Measurements from ENCODE around the gene PSMB11.
A peak's percentile ranks its signal among the peaks of the same experiment; 100 is the strongest.

The PSMB11 gene

DNA sequence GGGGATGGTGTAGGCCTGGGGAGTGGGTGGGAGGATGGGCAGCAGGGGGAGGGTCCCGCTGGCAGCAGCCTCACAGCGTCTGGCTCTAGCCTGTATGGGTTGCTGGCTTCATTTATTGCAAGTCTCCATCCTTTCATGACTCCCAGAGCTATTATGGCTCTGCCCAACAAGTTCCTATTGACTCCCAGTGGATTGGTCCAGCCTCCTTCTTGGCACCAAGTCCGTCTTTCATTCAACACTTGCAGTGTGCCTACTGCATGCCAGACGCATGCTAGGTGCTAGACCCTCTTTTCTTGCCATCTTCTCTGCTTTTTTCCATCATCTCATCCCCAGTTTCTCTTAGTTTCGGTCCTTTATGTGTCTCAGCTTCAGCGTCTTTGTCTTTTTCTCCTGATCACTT is 1.1 kb downstream of the PSMB11 start:
- no peak for TF ChIP-seq SIN3A (IDR thresholded peaks at IDR 0.05; ENCODE audit: borderline replicate concordance, insufficient read depth, low read length)

DNA sequence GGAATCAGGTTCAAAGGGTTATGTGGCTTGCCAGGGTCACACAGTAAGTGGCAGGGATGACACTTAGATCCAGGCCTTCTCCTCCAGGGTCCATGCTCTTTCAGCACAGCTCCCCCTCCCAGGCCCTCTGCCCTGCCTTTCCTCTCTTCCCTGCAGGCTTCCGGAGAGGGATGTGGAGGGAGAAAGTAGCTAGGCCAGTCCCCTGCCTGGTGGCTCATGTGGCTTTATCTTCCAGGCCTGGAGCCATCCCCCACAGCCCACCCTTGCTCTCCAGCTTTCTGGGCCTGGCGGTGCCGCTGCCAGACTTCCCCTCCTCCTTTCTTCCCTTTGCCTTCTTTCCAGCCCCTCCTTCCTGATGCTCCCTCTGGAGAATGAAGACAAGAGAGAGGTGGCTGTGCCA is 1.7 kb downstream of the PSMB11 start:
- TF ChIP-seq POLR2AphosphoS5 (IDR thresholded peaks at IDR 0.05; ENCODE audit: low read depth, low read length) (no peak), TAF1 (IDR thresholded peaks at IDR 0.05; ENCODE audit: borderline replicate concordance, insufficient read depth, low read length) (no peak), FOXP2 (optimal IDR thresholded peaks at IDR 0.05; ENCODE audit: borderline replicate concordance, extremely low read depth, extremely low read length, insufficient read depth) (no peak), SIN3A (IDR thresholded peaks at IDR 0.05; ENCODE audit: borderline replicate concordance, insufficient read depth, low read length) (no peak)
- TF ChIP-seq, protein P1, sequence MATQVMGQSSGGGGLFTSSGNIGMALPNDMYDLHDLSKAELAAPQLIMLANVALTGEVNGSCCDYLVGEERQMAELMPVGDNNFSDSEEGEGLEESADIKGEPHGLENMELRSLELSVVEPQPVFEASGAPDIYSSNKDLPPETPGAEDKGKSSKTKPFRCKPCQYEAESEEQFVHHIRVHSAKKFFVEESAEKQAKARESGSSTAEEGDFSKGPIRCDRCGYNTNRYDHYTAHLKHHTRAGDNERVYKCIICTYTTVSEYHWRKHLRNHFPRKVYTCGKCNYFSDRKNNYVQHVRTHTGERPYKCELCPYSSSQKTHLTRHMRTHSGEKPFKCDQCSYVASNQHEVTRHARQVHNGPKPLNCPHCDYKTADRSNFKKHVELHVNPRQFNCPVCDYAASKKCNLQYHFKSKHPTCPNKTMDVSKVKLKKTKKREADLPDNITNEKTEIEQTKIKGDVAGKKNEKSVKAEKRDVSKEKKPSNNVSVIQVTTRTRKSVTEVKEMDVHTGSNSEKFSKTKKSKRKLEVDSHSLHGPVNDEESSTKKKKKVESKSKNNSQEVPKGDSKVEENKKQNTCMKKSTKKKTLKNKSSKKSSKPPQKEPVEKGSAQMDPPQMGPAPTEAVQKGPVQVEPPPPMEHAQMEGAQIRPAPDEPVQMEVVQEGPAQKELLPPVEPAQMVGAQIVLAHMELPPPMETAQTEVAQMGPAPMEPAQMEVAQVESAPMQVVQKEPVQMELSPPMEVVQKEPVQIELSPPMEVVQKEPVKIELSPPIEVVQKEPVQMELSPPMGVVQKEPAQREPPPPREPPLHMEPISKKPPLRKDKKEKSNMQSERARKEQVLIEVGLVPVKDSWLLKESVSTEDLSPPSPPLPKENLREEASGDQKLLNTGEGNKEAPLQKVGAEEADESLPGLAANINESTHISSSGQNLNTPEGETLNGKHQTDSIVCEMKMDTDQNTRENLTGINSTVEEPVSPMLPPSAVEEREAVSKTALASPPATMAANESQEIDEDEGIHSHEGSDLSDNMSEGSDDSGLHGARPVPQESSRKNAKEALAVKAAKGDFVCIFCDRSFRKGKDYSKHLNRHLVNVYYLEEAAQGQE (IDR thresholded peaks at IDR 0.05; ENCODE audit: insufficient read depth in 1 of 2, low read depth in 2 of 2, low read length in 2 of 2): no peak

GRCh38 chr14:23044840-23045239 is 2.8 kb downstream of the PSMB11 start:
- TF ChIP-seq, protein P1 (IDR thresholded peaks at IDR 0.05; ENCODE audit: insufficient read depth in 1 of 2, low read depth in 2 of 2, low read length in 2 of 2): no peak
- TF ChIP-seq SIN3A (IDR thresholded peaks at IDR 0.05; ENCODE audit: borderline replicate concordance, insufficient read depth, low read length): no peak
- TF ChIP-seq TAF1 (IDR thresholded peaks at IDR 0.05; ENCODE audit: borderline replicate concordance, insufficient read depth, low read length): no peak
- no peak for TF ChIP-seq POLR2AphosphoS5 (IDR thresholded peaks at IDR 0.05; ENCODE audit: low read depth, low read length)

- no peak for TF ChIP-seq POLR2AphosphoS5 (IDR thresholded peaks at IDR 0.05; ENCODE audit: low read depth, low read length)
- TF ChIP-seq, protein P1 (IDR thresholded peaks at IDR 0.05; ENCODE audit: insufficient read depth in 1 of 2, low read depth in 2 of 2, low read length in 2 of 2): no peak
- TF ChIP-seq FOXP2 (optimal IDR thresholded peaks at IDR 0.05; ENCODE audit: borderline replicate concordance, extremely low read depth, extremely low read length, insufficient read depth): no peak
These were observed 3.7 kb downstream of the PSMB11 start for GRCh38 chr14:23045419-23046357.

DNA sequence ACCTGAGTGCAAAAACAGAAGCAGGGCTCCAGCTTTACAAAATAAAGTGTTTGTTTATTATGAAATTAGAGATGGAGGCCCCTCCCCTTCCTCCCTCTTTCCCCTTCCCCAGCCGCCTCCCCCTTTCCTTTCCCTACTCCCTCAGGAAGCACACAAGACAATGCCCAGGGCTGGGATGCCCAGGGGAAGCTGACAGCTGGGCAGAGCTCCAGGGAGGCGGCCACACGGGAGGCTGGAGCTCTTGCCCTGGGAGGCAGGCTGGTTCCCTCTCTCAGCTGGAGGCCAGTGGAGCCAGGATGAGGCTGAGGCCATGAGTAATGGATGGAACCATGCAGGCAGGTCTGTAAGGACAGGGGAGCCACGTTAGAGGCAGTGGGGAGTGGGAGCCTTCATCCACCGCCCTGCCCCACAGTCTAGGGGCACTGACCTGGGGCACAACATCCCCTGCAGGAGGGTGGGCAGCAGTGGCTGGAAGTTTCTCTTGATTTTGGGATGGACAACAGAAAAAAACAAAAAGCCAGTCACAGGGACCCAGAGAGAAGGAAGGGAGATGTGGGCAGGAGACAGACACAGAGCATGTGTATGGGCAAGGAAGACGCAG is 5.1 kb downstream of the PSMB11 start:
- TF ChIP-seq POLR2AphosphoS5 (IDR thresholded peaks at IDR 0.05; ENCODE audit: low read depth, low read length) (no peak), SIN3A (IDR thresholded peaks at IDR 0.05; ENCODE audit: borderline replicate concordance, insufficient read depth, low read length) (no peak), TAF1 (IDR thresholded peaks at IDR 0.05; ENCODE audit: borderline replicate concordance, insufficient read depth, low read length) (no peak), FOXP2 (optimal IDR thresholded peaks at IDR 0.05; ENCODE audit: borderline replicate concordance, extremely low read depth, extremely low read length, insufficient read depth) (peak; percentile 22)
- TF ChIP-seq, protein P1 (IDR thresholded peaks at IDR 0.05; ENCODE audit: insufficient read depth in 1 of 2, low read depth in 2 of 2, low read length in 2 of 2): no peak
